H9 (cell line): ENCODE results near the gene PPCDC. TPM values are rescaled to one million over a fixed set of nuclear protein-coding genes. Genes with fewer than 3 reads are reported as not detected.
A peak's percentile ranks its signal among the peaks of the same experiment; 100 is the strongest.

Experiments used
- DNase-seq: peaks from one replicate; pipeline ENCODE4 v3.0.0-alpha.2; 2017
- H2AFZ ChIP-seq: one replicate; pipeline ENCODE4 v1.6.1; 2013; ENCODE audit warnings: mild to moderate bottlenecking, low read length, control low read depth, moderate library complexity
- H2AK5ac ChIP-seq: 2 replicates; pipeline ENCODE4 v1.6.1; 2013; ENCODE audit warnings: low read length, control low read depth, mixed read lengths; ENCODE audit not compliant: insufficient read length
- H2BK120ac ChIP-seq: one replicate; pipeline ENCODE4 v1.6.1; 2013; ENCODE audit warnings: low read depth, mild to moderate bottlenecking, low read length, control low read depth, inconsistent platforms; ENCODE audit not compliant: poor library complexity, severe bottlenecking
- H2BK12ac ChIP-seq: 2 replicates; pipeline ENCODE4 v1.6.1; 2013; ENCODE audit warnings: low read length, control low read depth, mixed read lengths, low read depth; ENCODE audit not compliant: insufficient read length
- H2BK15ac ChIP-seq: 2 replicates; pipeline ENCODE4 v1.6.1; 2013; ENCODE audit warnings: low read depth, low read length, control low read depth
- H2BK20ac ChIP-seq: one replicate; pipeline ENCODE4 v1.6.1; 2013; ENCODE audit warnings: low read depth, mild to moderate bottlenecking, low read length, control low read depth, inconsistent platforms; ENCODE audit not compliant: poor library complexity, severe bottlenecking
- H2BK5ac ChIP-seq: 2 replicates; pipeline ENCODE4 v1.6.1; 2013; ENCODE audit warnings: low read length, control low read depth, mixed read lengths; ENCODE audit not compliant: insufficient read length
- H3K14ac ChIP-seq: 2 replicates; pipeline ENCODE4 v1.6.1; 2013; ENCODE audit warnings: low read length, control low read depth; ENCODE audit not compliant: insufficient read depth
- H3K18ac ChIP-seq: 2 replicates; pipeline ENCODE4 v1.6.1; 2013; ENCODE audit warnings: low read depth, mild to moderate bottlenecking, mixed read lengths, low read length, control low read depth; ENCODE audit not compliant: insufficient read length
- H3K23ac ChIP-seq: 2 replicates; pipeline ENCODE4 v1.6.1; 2013; ENCODE audit warnings: low read length, control low read depth, mixed read lengths, low read depth; ENCODE audit not compliant: insufficient read length
- H3K23me2 ChIP-seq: 2 replicates; pipeline ENCODE4 v1.6.1; 2013; ENCODE audit warnings: low read depth, mild to moderate bottlenecking, mixed read lengths, low read length, control low read depth; ENCODE audit not compliant: insufficient read length, poor library complexity, severe bottlenecking
- H3K27ac ChIP-seq: 2 replicates; pipeline ENCODE4 v1.5.1; 2013; ENCODE audit warnings: low read length, control low read depth, mixed read lengths, low read depth; ENCODE audit not compliant: insufficient read length
- H3K27me3 ChIP-seq: 2 replicates; pipeline ENCODE4 v1.6.1; 2013; ENCODE audit warnings: low read length, control low read depth, inconsistent platforms; ENCODE audit not compliant: insufficient read depth
- H3K4ac ChIP-seq: 2 replicates; pipeline ENCODE4 v1.6.1; 2013; ENCODE audit warnings: low read depth, mild to moderate bottlenecking, control low read depth, inconsistent platforms, low read length, moderate library complexity
- H3K4me1 ChIP-seq: 2 replicates; pipeline ENCODE4 v1.6.1; 2013; ENCODE audit warnings: low read length, control low read depth, inconsistent platforms; ENCODE audit not compliant: insufficient read depth
- H3K4me2 ChIP-seq: 2 replicates; pipeline ENCODE4 v1.6.1; 2013; ENCODE audit warnings: low read length, control low read depth, mixed read lengths; ENCODE audit not compliant: insufficient read length, insufficient read depth
- H3K56ac ChIP-seq: 2 replicates; pipeline ENCODE4 v1.6.1; 2013; ENCODE audit warnings: low read depth, mild to moderate bottlenecking, mixed read lengths, low read length, control low read depth; ENCODE audit not compliant: insufficient read length
- H3K79me1 ChIP-seq: 2 replicates; pipeline ENCODE4 v1.6.1; 2013; ENCODE audit warnings: low read depth, mild to moderate bottlenecking, moderate library complexity, low read length, control low read depth, inconsistent platforms; ENCODE audit not compliant: insufficient read depth, poor library complexity, severe bottlenecking
- H3K79me2 ChIP-seq: 2 replicates; pipeline ENCODE4 v1.6.1; 2013; ENCODE audit warnings: low read length, control low read depth, inconsistent platforms; ENCODE audit not compliant: insufficient read depth
- H3K9ac ChIP-seq: 2 replicates; pipeline ENCODE4 v1.6.1; 2013; ENCODE audit warnings: low read length, control low read depth, mixed read lengths; ENCODE audit not compliant: insufficient read length; ENCODE audit errors: extremely low read depth
- H3K9me3 ChIP-seq: one replicate; pipeline ENCODE4 v1.6.1; 2013; ENCODE audit warnings: low read depth, low read length, inconsistent platforms; ENCODE audit not compliant: control insufficient read depth
- H3T11ph ChIP-seq: one replicate; pipeline ENCODE4 v1.6.1; 2013; ENCODE audit warnings: mild to moderate bottlenecking, low read length, control low read depth, inconsistent platforms
- H4K20me1 ChIP-seq: one replicate; pipeline ENCODE4 v1.6.1; 2013; ENCODE audit not compliant: control insufficient read depth, insufficient read length, insufficient read depth
- H4K5ac ChIP-seq: 2 replicates; pipeline ENCODE4 v1.6.1; 2013; ENCODE audit warnings: low read depth, mild to moderate bottlenecking, mixed read lengths, low read length, control low read depth; ENCODE audit not compliant: insufficient read length
- H4K8ac ChIP-seq: replicated peaks from 2 replicates; pipeline ENCODE4 v1.6.1; 2013; ENCODE audit warnings: low read length, control low read depth, mixed read lengths, low read depth; ENCODE audit not compliant: insufficient read length
- H4K91ac ChIP-seq: 2 replicates; pipeline ENCODE4 v1.6.1; 2013; ENCODE audit warnings: low read depth, mild to moderate bottlenecking, moderate library complexity, mixed read lengths, low read length, control low read depth; ENCODE audit not compliant: insufficient read length
- H3K27ac Mint-ChIP-seq, 3 experiments: 2 replicates in 2 of 3; 3 replicates in 1 of 3; pipeline ENCODE4 v1.8.0; 2020 to 2021; ENCODE audit warnings: mixed read lengths in 3 of 3, mild to moderate bottlenecking in 1 of 3, moderate library complexity in 1 of 3
- H3K27me3 Mint-ChIP-seq: 2 replicates; pipeline ENCODE4 v1.8.0; 2021; ENCODE audit warnings: low read depth, mild to moderate bottlenecking, moderate library complexity, mixed read lengths
- H3K36me3 Mint-ChIP-seq, 3 experiments: 2 replicates in 2 of 3; 3 replicates in 1 of 3; pipeline ENCODE4 v1.8.0; 2020 to 2021; ENCODE audit warnings: low read depth in 3 of 3, mixed read lengths in 3 of 3; ENCODE audit not compliant: insufficient read depth in 1 of 3
- H3K4me1 Mint-ChIP-seq, 2 experiments: 2 replicates each; pipeline ENCODE4 v1.8.0; 2020; ENCODE audit warnings: mixed read lengths in 2 of 2
- H3K4me3 Mint-ChIP-seq, 2 experiments: 2 replicates in 1 of 2; 3 replicates in 1 of 2; pipeline ENCODE4 v1.8.0; 2020 to 2021; ENCODE audit warnings: mild to moderate bottlenecking in 2 of 2, mixed read lengths in 2 of 2, moderate library complexity in 1 of 2
- H3K9me3 Mint-ChIP-seq, 2 experiments: 2 replicates in 1 of 2; 3 replicates in 1 of 2; pipeline ENCODE4 v1.8.0; 2020; ENCODE audit warnings: mild to moderate bottlenecking in 2 of 2, mixed read lengths in 2 of 2, moderate library complexity in 1 of 2
- WGBS: extraction: QIAGEN DNeasy Blood & Tissue Kit; methylation state at CpG from one replicate; pipeline ENCODE4 v1.1.7; 2013; ENCODE audit warnings: missing lambda C conversion rate, low lambda C conversion rate, mixed read lengths; ENCODE audit not compliant: insufficient read length; ENCODE audit errors: extremely low coverage; 5-methylcytosine and 5-hydroxymethylcytosine counted together
- total RNA-seq: library from RNA; stranded (reverse); gene quantifications from 2 replicates; pipeline ENCODE4 v1.2.1, GENCODE V29; 2021
- TF ChIP-seq, protein P1 (sequence below): fragments of 200-600 bp; sonication (generic); conservative IDR thresholded peaks from 3 replicates; pipeline ENCODE4 v1.8.0; 2021; ENCODE audit warnings: antibody characterized with exemption, mild to moderate bottlenecking

PPCDC gene
- total RNA-seq, 1 experiment from 2014 or later, result 17.6 TPM

- no peak overlapping the region for H2AFZ ChIP-seq
- H3K4ac ChIP-seq, result no peak overlapping the region
- TF ChIP-seq, protein P1, sequence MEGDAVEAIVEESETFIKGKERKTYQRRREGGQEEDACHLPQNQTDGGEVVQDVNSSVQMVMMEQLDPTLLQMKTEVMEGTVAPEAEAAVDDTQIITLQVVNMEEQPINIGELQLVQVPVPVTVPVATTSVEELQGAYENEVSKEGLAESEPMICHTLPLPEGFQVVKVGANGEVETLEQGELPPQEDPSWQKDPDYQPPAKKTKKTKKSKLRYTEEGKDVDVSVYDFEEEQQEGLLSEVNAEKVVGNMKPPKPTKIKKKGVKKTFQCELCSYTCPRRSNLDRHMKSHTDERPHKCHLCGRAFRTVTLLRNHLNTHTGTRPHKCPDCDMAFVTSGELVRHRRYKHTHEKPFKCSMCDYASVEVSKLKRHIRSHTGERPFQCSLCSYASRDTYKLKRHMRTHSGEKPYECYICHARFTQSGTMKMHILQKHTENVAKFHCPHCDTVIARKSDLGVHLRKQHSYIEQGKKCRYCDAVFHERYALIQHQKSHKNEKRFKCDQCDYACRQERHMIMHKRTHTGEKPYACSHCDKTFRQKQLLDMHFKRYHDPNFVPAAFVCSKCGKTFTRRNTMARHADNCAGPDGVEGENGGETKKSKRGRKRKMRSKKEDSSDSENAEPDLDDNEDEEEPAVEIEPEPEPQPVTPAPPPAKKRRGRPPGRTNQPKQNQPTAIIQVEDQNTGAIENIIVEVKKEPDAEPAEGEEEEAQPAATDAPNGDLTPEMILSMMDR, result no peak
- Mint-ChIP-seq H3K27ac (no peak overlapping the region; a peak in 1 of 7 replicates), H3K4me1 (peaks cover 13 to 19% of the 10 kb centered on the region in 2 experiments), H3K36me3 (peaks cover 9 to 22% (median 16%) of the 10 kb centered on the region in 3 experiments; a peak in 6 of 7 replicates), H3K9me3 (peaks cover 2 to 4% of the 10 kb centered on the region in 2 experiments; a peak in 3 of 5 replicates), H3K4me3 (peak overlapping the region; percentile 15 to 92; a peak in 4 of 5 replicates), H3K27me3 (peaks cover 15% of the 10 kb centered on the region)
- H3K4me1 ChIP-seq, result no peaks in the 10 kb centered on the region
- no peak overlapping the region for H2BK5ac ChIP-seq
- no peak overlapping the region for H2BK20ac ChIP-seq
- H3K79me1 ChIP-seq, result peaks cover 2% of the 10 kb centered on the region
- H2BK15ac ChIP-seq, result no peak overlapping the region
- H4K91ac ChIP-seq, result no peak overlapping the region
- H3K23me2 ChIP-seq, result peaks cover 8% of the 10 kb centered on the region
- no peak overlapping the region for H3T11ph ChIP-seq
- no peak for DNase-seq
- no peak overlapping the region for H3K27ac ChIP-seq
- H3K9me3 ChIP-seq, result no peaks in the 10 kb centered on the region
- no peak overlapping the region for H4K5ac ChIP-seq
- no peak overlapping the region for H2BK120ac ChIP-seq
- no peak overlapping the region for H3K18ac ChIP-seq
- H3K23ac ChIP-seq, result no peak overlapping the region
- no peak overlapping the region for H2BK12ac ChIP-seq
- no peak overlapping the region for H3K4me2 ChIP-seq
- H4K20me1 ChIP-seq, result no peaks in the 10 kb centered on the region
- no peak overlapping the region for H4K8ac ChIP-seq
- no peak overlapping the region for H2AK5ac ChIP-seq
- no peaks in the 10 kb centered on the region for H3K27me3 ChIP-seq
- no peak overlapping the region for H3K9ac ChIP-seq
- no peak overlapping the region for H3K14ac ChIP-seq
- WGBS, result no CpG with 5 or more reads among the region's 4 CpGs
- no peak overlapping the region for H3K56ac ChIP-seq
- H3K79me2 ChIP-seq, result no peaks in the 10 kb centered on the region; the same call in 1 of the 2 replicates
Measured at GRCh38 chr15:74997141-74997540, 26.2 kb upstream of the PPCDC start.
